ENCODE measurements around the gene MX2. TPM values are rescaled to one million over a fixed set of nuclear protein-coding genes. Genes with fewer than 3 reads are reported as not detected.

Gene MX2
- total RNA-seq, 1 donor from 2014 or later = 0.26 TPM

- FAIRE-seq (no peak), DNase-seq (ENCODE audit: low read depth) (no peak)
- Histone ChIP-seq H3K27me3 (ENCODE audit: control insufficient read depth, insufficient read depth, low read length) (no peaks in the 10 kb centered on the region), H3K4me3 (ENCODE audit: low read depth, low read length) (no peak overlapping the region), H3K36me3 (ENCODE audit: control insufficient read depth, insufficient read depth, low read length) (no peaks in the 10 kb centered on the region)
- TF ChIP-seq CTCF (IDR thresholded peaks at IDR 0.05; ENCODE audit: insufficient read depth, low read length, severe bottlenecking) = no peak
Observed at GRCh38 chr21:41381731-41382130, 19.9 kb downstream of the MX2 start.

GRCh38 chr21:41387042-41387819 lies 25.4 kb downstream of the MX2 start:
- H3K36me3 ChIP-seq (ENCODE audit: control insufficient read depth, insufficient read depth, low read length) = no peaks in the 10 kb centered on the region
- H3K27me3 ChIP-seq (ENCODE audit: control insufficient read depth, insufficient read depth, low read length) = no peaks in the 10 kb centered on the region
- no peak for TF ChIP-seq CTCF (IDR thresholded peaks at IDR 0.05; ENCODE audit: insufficient read depth, low read length, severe bottlenecking)
- no peak overlapping the region for H3K4me3 ChIP-seq (ENCODE audit: low read depth, low read length)
- DNase-seq (ENCODE audit: low read depth) (no peak), FAIRE-seq (peak; percentile 68)

- no peaks in the 10 kb centered on the region for H3K27me3 ChIP-seq (ENCODE audit: control insufficient read depth, insufficient read depth, low read length)
- no peak overlapping the region for H3K4me3 ChIP-seq (ENCODE audit: low read depth, low read length)
- no peak for TF ChIP-seq CTCF (IDR thresholded peaks at IDR 0.05; ENCODE audit: insufficient read depth, low read length, severe bottlenecking)
- FAIRE-seq = no peak
- DNase-seq (ENCODE audit: low read depth) = no peak
- H3K36me3 ChIP-seq (ENCODE audit: control insufficient read depth, insufficient read depth, low read length) = no peaks in the 10 kb centered on the region
Observed at GRCh38 chr21:41387824-41388223, 26.0 kb downstream of the MX2 start.

- DNase-seq (ENCODE audit: low read depth) = no peak
- Histone ChIP-seq H3K4me3 (ENCODE audit: low read depth, low read length) (no peak overlapping the region), H3K36me3 (ENCODE audit: control insufficient read depth, insufficient read depth, low read length) (no peaks in the 10 kb centered on the region), H3K27me3 (ENCODE audit: control insufficient read depth, insufficient read depth, low read length) (no peaks in the 10 kb centered on the region)
- no peak for FAIRE-seq
- no peak for TF ChIP-seq CTCF (IDR thresholded peaks at IDR 0.05; ENCODE audit: insufficient read depth, low read length, severe bottlenecking)
Observed at GRCh38 chr21:41388259-41388658, 26.4 kb downstream of the MX2 start.

GRCh38 chr21:41390043-41390639 lies 28.3 kb downstream of the MX2 start:
- DNase-seq (ENCODE audit: low read depth) (no peak), FAIRE-seq (no peak)
- Histone ChIP-seq H3K27me3 (ENCODE audit: control insufficient read depth, insufficient read depth, low read length) (no peaks in the 10 kb centered on the region), H3K4me3 (ENCODE audit: low read depth, low read length) (no peak overlapping the region), H3K36me3 (ENCODE audit: control insufficient read depth, insufficient read depth, low read length) (no peaks in the 10 kb centered on the region)
- TF ChIP-seq CTCF (IDR thresholded peaks at IDR 0.05; ENCODE audit: insufficient read depth, low read length, severe bottlenecking) = no peak

All from bronchial epithelial cell (primary cell).